GM18526 (cell line): ENCODE measurements around the gene CHTOP.
A peak's percentile ranks its signal among the peaks of the same experiment; 100 is the strongest.

ENCODE experiments used
- POLR2A ChIP-seq: IDR thresholded peaks from 3 replicates; pipeline ENCODE4 v1.6.1; 2011; ENCODE audit not compliant: insufficient read length; ENCODE audit errors: extremely low read depth

The CHTOP gene

DNA sequence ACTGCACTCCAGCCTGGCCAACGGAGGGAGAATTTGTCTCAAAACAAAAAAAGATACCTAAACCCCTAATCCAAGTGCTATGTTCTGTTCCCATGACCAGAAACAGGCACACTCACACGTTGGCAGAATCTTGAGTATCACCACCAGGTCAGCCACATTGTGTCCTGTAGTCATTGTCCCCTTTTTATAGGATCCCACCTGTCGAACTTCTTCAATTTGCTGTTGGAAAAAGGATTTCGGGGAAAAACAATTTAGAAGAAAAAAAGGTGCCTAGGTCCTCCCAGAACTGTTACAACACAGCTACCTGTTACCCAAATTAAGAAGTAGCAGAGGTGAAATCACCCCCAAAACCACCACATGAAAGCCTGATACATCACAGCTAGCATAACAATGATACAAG is 33.6 kb downstream of the CHTOP start:
- TF ChIP-seq POLR2A = no peak

DNA sequence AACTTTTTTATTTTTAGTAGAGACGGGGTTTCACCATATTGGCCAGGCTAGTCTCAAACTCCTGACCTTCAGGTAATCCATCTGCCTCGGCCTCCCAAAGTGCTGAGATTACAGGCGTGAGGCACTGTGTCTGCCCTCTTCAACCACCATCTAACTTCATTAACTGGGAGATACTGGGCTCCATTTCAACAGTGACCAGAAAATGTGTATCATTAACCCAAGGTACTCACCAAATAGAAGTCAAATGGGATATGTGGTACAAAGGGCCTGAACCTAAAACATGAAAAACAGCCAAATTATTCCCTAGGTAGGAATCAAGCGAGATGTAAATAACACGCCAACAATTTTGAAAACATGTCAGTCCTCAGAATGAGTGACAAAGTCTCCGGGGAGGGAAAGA is 35.7 kb downstream of the CHTOP start:
- no peak for TF ChIP-seq POLR2A

GRCh38 chr1:153670257-153670858 is 36.5 kb downstream of the CHTOP start:
- no peak for TF ChIP-seq POLR2A

- TF ChIP-seq POLR2A = peak; percentile 82
Measured at GRCh38 chr1:153670859-153671627, 37.2 kb downstream of the CHTOP start, which contains the start of gene ILF2. ILF2 (minus strand) TSS chr1:153670993; CDS start chr1:153670922, 71 bp downstream.

- no peak for TF ChIP-seq POLR2A
Measured at GRCh38 chr1:153673511-153673910, 39.6 kb downstream of the CHTOP start.

DNA sequence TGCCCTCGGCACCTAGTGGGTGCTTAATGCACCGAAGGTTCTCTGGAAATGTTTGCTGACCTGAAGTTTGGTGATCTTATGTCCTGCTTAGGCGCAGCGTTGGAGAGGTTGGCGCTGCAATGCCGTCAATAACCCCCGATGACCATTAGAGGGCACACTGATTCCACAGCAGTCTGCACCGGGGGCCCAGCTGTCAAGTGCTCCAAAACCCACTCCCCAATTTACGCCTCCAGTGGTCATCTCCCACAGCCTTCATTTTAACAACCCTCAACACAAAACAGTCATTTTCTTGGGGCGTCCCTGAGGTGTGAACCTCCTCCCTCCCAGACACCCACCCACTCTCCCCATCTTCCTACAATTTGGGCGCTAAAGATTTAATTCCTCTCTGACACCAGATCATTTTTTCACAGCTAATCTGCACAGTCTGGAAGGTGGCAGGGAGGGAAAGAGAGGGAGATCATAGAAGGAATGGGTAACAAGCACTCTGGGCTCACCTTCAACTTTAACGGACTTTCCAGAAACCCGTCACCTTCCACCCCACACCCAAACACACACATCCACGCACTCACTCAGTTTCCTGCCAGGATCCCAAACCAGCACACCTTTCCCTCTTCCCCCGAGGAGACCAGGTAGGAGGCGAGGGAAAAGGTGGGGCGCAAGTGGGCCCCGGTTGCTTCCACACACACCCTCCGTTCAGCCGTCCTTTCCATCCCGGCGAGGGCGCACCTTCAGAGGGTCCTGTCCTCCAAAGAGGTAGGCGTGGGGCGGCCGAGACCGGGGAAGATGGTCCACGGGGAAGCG is 44.1 kb downstream of the CHTOP start:
- TF ChIP-seq POLR2A = no peak

- TF ChIP-seq POLR2A = no peak
Measured at GRCh38 chr1:153678519-153679336, 44.9 kb downstream of the CHTOP start, which contains the start of gene NPR1. NPR1 (plus strand) TSS chr1:153678688; CDS start chr1:153679109, 421 bp downstream.

- TF ChIP-seq POLR2A = no peak
Measured at GRCh38 chr1:153679337-153680119, 45.7 kb downstream of the CHTOP start.

DNA sequence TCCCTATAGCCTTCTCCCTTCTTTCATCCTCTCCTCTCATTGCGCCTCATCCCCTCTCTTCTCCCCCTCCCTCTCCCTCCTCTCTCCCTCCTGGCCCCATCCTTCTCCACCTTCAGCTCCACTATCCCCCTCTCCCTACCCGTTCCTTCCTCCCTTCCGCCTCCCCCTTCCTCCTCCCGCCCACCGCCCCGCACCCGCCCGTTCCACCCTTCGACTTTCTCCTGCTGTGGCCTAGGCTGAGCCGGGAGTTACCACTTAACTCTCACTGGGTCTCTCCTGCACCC is 46.2 kb downstream of the CHTOP start:
- no peak for TF ChIP-seq POLR2A

DNA sequence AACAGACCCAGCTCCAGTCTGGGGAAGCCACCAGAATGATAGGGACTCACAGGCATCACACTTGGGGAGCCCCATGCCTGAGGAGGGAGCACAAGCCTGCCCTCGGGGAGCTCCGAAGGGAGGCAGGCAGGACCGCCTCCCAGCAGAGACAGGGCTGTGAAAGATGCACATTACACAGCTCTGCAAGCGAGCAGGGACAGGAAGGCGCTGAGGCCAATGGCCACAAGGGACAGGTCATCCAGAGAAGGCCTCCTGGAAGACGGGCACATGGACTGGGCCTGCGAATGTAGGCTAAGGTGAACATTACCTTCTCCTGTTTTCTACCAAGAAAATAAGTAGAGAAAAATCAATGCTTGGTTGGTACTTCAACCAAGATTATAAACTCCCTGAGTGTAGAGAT is 48.9 kb downstream of the CHTOP start:
- no peak for TF ChIP-seq POLR2A

GRCh38 chr1:153683854-153684253 is 50.0 kb downstream of the CHTOP start:
- no peak for TF ChIP-seq POLR2A

- no peak for TF ChIP-seq POLR2A
Measured at GRCh38 chr1:153684892-153685291, 51.0 kb downstream of the CHTOP start.

- TF ChIP-seq POLR2A = no peak
Measured at GRCh38 chr1:153685544-153686340, 51.9 kb downstream of the CHTOP start.
